ENCODE results near the gene ATF7IP2.
"Not testable (repeated sequence)": the region's sequence is repeated elsewhere in the genome, so short reads cannot be mapped to it uniquely, and the experiment has no call there.

ATF7IP2 gene, protein sequence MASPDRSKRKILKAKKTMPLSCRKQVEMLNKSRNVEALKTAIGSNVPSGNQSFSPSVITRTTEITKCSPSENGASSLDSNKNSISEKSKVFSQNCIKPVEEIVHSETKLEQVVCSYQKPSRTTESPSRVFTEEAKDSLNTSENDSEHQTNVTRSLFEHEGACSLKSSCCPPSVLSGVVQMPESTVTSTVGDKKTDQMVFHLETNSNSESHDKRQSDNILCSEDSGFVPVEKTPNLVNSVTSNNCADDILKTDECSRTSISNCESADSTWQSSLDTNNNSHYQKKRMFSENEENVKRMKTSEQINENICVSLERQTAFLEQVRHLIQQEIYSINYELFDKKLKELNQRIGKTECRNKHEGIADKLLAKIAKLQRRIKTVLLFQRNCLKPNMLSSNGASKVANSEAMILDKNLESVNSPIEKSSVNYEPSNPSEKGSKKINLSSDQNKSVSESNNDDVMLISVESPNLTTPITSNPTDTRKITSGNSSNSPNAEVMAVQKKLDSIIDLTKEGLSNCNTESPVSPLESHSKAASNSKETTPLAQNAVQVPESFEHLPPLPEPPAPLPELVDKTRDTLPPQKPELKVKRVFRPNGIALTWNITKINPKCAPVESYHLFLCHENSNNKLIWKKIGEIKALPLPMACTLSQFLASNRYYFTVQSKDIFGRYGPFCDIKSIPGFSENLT

GRCh38 chr16:10385725-10386516 is at the start of gene ATF7IP2:
Gene ATF7IP2, plus strand, starts transcription at chr16:10386061. Its CDS starts 44,560 bp downstream, at chr16:10430621.
- FAIRE-seq = peak; percentile 67

GRCh38 chr16:10338426-10338825 is 47.4 kb upstream of the ATF7IP2 start:
- no peak for FAIRE-seq

GRCh38 chr16:10339777-10340732 is 45.8 kb upstream of the ATF7IP2 start:
- no peak for FAIRE-seq

- FAIRE-seq = no peak
These were observed 42.6 kb upstream of the ATF7IP2 start for GRCh38 chr16:10343124-10343760.

GRCh38 chr16:10344699-10345098 is 41.2 kb upstream of the ATF7IP2 start:
- not testable (repeated sequence) for FAIRE-seq

- no peak for FAIRE-seq
These were observed 40.2 kb upstream of the ATF7IP2 start for GRCh38 chr16:10345629-10346028.

DNA sequence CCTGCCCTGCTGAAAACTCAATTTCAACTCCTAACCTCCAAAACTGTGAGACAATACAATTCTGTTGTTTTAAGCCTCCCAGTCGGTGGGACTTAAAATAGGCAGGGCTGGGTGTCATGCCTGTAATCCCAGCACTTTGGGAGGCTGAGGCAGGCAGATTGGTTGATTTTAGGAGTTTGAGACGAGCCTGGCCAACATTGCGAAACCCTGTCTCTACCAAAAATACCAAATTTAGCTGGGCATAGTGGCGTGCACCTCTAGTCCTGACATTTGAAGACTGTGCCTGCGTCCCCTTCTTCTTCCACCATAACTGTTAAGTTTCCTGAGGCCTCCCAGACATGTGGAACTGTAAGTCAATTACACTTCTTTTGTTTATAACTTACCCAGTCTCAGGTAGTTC is 36.0 kb upstream of the ATF7IP2 start:
- no peak for FAIRE-seq

DNA sequence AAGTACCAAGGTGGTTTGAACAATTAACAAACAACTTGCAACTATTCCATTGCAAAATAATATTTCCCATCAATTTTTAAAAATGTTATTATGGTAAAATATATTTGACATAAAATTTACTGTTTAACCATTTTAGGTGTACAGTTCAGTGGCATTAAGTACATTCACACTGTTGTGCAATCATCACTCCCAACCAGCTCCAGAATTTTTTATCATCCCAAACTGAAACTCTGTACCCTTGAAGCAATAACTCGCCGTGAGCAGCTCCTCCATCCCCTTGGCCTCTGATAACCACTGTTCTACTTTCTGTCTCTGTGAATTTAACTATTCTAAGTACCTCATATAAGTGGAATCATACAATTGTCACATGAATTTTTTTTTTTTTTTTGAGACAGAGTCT is 33.6 kb upstream of the ATF7IP2 start:
- no peak for FAIRE-seq

GRCh38 chr16:10355589-10355988 is 30.3 kb upstream of the ATF7IP2 start:
- no peak for FAIRE-seq

DNA sequence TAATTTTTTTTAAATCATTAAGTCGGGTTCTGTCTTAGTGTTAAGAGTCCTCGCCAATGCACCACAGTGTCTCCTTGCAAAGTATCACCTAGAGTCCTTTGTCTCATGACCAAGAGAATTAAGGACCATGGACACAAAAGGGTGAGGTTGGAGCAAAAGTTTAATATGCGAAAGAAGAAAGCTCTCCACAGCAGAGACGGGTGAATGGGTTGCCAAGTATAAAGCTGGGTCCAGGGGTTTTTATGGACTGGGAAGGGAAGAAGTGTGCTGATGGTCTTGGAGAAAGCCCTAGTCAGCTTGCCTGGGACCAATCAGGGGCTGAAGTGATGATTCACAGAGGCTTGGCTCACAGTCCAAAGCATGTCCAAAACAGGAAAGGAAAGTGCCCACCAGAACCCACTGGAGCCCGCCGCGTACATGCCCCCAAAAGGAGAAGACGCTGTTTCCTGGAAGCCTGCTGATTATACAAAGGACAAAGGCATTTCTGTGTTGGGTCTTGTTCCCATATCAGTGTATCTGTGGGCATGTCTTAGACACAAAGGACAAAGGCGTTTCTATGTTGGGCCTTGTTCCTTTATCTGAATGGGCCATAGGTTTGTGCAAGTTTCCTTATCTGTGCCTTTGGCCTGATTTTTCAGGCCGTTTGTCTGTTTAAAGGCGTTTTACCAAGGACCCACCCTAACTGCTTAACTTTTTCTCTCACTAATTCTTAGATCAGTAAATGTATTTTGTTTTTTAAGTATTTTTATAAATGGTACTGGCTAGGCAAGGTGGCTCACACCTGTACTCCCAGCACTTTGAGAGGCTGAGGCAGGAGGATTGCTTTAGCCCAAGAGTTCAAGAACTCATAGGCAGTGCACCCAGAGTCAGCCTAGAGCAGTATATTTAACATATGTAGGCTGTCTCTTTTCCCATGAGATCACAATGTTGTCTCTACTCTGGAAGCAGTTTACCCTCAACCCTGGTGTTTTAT is 28.7 kb upstream of the ATF7IP2 start:
- FAIRE-seq = no peak

GRCh38 chr16:10361747-10362076 is 24.1 kb upstream of the ATF7IP2 start:
- FAIRE-seq = not testable (repeated sequence)

- FAIRE-seq = no peak
These were observed 23.6 kb upstream of the ATF7IP2 start for GRCh38 chr16:10362077-10362863.

GRCh38 chr16:10362864-10363197 is 23.0 kb upstream of the ATF7IP2 start:
- FAIRE-seq = not testable (repeated sequence)

GRCh38 chr16:10366619-10367018 is 19.2 kb upstream of the ATF7IP2 start:
- not testable (repeated sequence) for FAIRE-seq

DNA sequence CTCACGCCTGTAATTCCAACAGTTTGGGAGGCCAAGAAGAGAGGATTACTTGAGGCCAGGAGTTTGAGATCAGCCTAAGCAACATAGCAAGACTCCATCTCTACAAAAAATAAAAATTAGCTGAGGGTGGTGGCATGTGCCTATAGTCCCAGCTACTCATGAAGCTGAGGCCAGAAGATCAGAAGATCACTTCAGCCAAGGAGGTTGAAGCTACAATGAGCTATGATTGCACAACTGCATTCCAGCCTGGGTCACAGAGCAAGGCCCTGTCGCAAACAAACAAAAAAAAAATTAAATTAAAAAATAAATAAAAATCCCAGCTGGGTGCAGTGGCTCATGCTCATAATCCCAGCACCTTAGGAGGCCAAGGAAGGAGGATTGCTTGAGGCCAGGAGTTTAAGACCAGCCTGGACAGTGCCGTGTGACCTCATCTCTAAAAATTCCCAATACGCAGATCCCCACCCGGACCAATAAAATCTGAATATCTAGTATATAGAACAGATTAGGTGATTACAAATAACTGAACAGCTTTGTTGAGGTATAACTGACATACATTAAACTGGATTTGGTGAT is 18.2 kb upstream of the ATF7IP2 start:
- FAIRE-seq = no peak

DNA sequence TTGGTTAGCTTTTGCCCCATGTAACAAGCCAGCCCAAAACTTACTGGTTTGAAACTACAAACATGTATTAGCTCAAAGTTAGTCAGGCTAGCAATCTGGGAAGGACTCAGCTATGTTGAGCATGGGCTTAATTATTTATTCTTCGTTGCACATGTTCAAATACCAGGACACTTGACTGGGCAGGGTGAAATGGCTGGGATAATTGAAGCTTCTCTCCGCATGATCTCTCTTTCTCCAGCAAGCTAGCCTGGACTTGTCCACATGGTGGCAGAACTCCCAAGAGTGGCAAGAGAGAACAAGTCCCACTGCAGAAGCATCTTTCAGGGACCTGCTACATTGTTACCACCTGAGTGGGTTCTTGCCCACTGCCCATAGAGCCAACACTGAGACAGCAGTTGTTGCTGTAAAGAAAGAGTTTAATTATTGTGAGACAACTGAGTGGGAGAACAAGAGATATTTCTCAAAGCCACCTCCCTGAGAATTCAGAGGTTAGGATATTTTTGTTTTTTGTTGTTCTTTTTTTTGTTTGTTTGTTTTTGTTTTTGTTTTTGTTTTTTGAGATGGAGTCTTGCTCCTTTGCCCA is 16.8 kb upstream of the ATF7IP2 start:
- FAIRE-seq = no peak

DNA sequence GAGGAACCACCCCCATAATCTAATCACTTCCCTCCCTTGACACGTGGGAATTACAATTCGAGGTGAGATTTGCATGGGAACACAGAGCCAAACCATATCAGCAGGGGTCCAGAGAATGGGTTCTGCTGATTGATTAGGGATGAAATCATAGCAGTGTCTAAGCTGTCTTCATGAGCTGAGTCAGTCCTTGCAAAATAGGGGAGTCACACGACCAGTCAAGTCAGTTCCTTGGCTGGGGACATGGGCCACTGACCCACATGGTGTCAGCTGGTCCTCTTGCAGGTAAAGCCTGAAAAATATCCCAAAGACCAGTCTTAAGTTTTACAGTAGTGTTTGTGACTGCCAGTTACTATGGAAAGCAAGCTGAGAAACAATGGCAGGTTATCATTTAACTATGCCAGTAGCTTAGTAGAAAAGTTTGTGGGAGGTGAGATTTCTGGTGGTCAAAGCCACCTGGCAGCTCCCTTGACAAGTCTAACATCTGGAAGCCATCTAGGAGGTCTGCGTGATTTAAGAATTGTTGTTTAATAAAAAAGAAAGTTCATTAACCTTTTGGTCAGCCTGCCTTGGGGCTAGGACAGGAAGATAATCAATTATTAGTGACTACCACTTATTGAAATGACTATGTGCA is 15.7 kb upstream of the ATF7IP2 start:
- FAIRE-seq = no peak

- FAIRE-seq = no peak
These were observed 14.3 kb upstream of the ATF7IP2 start for GRCh38 chr16:10371592-10371991.

- no peak for FAIRE-seq
These were observed 12.3 kb upstream of the ATF7IP2 start for GRCh38 chr16:10373556-10373955.
